ENCODE data around the gene PIP4K2A.

Gene PIP4K2A

DNA sequence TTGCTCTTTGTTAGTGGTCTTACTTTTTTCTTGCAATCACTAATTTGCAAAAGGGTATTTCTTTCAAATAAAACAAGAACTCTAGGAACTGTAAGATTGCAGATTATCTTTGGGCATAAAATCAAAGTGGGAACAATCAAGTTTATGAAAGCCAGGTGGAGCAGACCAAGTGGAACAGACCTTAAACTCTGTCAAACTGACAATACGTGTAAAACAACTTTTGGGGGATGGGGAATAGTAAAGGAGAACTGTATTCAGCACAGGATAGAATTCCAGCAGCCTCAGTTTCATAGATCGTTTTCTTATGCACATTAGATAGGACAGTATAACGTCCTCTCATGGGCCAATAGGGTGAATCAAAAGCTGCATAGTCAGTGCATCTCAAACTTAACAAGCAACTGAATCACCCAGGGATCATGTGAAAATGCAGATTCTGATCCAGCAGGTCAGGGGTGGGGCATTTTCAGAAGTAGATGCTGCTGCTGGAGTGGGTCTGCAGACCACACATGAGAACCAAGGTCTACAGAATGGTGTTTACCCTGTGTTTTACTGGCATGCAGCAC is 120.7 kb downstream of the PIP4K2A start:
- DNase-seq (ENCODE audit: low read depth) = no peak

DNA sequence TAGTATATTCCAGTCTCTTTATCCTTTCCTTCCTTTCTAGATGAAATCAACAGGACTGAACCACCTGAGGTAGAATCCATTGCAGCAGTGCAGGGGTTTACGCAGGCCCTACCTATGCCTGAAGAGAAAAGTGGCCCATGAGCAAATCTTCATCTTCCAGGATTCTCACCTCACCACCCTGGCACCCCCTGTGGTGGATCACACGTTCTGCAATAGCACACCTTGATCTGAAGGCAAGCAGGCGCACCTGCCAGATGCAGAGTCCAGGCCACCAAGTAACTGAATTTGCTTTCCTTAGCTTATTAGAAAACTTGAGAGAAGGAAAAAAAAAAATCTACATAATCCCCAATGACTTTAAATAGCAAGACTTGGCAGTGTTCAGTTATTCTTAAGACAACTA is 121.4 kb downstream of the PIP4K2A start:
- DNase-seq (ENCODE audit: low read depth) = no peak

DNA sequence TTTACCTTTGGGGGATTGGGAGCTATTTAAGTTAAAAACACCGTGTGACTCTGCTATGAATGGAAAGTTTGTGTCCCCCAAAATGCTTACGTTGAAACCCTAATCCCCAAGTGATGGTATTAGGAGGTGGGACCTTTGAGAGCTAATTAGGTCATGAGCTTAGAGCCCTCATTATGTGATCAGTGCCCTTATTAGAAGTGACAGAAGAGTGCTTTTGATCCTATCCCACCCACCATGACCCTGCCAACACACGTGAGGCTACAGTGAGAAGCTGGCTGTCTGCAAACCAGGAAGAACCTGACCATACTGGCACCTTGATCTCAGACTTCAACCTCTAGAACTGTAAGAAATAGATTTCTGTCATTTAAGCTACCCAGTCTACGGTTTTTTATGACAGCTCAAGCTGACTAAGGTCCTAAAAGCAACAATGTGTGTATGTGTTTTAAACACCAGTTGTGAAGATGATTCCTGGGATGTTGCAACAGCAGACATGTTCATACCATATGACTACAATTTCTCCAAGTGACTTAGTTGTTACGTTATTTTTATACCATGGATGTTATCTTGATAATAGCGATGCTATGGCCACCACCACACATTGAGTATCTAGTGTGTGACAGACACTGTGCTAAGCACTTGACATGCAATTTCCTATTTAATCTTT is 124.4 kb downstream of the PIP4K2A start:
- DNase-seq (ENCODE audit: low read depth) = no peak

DNA sequence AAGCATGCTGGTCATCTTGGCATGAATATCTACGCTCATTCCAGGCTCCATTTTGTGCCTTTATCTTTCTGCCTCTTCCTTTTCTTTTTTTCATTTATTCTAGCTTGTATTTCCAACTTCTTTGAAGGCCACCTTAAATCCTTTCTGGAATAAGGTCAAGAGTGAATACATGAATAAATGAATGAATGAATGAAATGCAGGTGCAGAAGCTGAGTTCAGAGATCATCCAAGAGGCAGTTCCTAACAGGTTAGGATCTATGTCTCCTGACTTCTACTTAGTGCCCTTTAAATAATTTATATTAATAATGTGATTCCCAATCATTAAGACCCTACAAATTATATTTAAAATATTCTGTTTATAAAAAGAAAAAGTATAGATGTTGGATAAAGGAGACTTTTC is 125.9 kb downstream of the PIP4K2A start:
- no peak for DNase-seq (ENCODE audit: low read depth)

DNA sequence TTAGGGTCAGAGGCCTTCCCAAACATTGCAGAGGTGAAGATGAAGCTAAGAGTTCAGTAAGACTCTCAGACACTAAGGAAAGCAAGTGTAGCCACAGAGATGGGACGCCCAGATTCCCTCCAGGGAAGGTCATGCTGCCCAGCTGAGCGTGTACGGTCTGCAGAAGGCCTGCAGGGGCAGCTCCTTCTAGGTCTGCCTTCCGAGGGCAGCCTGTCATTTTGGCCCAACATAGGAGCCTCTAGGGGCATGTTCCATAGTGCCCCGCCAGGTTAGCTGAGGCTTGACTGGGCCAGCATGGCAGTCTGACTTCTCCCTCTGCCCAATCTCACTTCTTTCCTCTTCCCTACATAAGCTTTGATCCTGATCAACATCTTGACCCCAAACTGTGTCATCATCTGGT is 130.7 kb downstream of the PIP4K2A start:
- no peak for DNase-seq (ENCODE audit: low read depth)

DNA sequence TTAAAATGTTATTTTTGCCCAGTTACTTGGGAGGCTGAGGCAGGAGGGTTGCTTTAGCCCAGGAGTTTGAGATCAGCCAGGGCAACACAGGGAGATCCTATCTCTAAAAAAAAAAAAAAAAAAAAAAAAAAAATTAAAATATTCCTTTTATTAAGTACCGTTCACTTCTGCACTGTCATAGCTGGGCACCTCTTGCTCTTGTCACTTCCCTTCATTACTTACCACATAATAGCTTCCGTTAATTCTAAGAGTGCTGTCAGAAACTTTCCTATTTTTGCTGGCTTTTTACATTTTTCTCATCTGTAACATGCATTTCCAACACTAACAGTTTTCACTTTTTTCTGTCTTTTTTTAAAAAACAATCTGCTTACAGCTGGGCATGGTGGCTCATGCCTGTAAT is 132.9 kb downstream of the PIP4K2A start:
- no peak for DNase-seq (ENCODE audit: low read depth)

DNA sequence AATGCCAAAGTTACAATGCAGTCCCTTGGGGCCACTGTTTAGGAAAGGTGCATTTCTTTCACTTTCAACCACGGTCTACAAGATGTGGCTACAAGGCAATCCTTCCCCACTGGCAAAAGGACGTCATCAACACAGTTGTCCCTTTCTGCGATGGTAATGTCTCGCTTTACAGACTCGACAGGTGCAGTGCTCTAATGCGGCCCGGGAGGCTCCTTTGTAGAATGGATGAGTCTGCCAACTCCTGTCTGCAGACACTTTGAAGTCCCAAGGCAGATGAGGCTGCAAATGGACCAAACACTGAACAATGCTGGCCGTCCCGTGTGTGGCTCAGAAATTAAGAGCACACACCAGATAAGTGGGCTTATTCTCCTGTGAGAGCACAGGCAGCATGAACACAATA is 133.7 kb downstream of the PIP4K2A start:
- DNase-seq (ENCODE audit: low read depth) = no peak

DNA sequence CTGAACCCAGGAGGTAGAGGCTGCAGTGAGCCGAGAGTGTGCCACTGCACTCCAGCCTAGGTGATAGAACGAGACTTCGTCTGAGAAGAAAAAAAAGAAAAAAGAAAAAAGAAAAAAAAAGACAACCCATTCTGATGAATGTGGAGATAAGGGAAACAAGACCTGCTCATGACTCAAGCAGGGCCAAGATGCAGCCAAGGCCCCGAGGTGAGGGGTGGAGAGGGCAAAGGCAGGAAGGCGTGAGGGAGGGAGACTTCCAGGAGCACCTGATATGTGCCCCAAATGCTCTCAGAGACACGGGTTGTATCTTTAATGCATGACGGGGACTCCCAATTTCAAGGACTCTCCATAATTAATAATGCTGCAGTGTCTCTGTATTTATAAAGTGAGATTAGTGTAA is 134.6 kb downstream of the PIP4K2A start:
- DNase-seq (ENCODE audit: low read depth) = no peak

DNA sequence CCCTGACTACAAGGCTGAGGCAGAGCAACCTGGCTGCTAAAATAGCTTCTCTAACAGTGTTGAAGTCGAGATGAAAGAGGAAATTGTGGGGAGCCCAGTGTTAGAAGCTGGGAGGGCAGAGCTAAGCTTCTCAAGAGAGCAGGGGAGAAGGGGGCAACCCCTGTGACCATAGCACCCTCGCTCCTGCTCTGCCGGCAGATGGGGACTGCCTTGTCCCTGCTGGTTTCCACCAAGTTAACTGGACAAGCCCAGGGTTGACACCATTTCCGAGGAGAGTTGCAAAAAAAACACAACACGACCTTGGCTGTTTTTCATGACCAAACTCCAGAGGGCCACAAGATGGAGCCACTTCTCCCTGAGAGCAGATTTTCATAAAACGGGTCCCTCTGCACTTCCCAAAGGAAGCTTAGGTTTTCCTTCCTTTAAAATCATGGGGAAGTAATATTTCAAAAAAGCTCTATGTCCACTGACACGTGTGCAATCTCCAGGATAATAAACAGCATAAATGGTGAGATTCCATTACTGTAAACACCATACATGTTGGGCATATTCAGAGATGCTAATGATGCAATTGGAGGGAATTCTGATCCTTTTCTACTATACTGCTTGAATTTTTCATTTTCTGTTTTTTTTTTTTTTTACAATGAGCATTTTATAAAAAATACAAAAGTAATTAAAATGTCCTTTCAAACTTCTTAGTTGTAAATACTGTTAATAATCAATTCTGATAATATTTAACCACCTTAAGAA is 140.4 kb downstream of the PIP4K2A start:
- DNase-seq (ENCODE audit: low read depth) = no peak

DNA sequence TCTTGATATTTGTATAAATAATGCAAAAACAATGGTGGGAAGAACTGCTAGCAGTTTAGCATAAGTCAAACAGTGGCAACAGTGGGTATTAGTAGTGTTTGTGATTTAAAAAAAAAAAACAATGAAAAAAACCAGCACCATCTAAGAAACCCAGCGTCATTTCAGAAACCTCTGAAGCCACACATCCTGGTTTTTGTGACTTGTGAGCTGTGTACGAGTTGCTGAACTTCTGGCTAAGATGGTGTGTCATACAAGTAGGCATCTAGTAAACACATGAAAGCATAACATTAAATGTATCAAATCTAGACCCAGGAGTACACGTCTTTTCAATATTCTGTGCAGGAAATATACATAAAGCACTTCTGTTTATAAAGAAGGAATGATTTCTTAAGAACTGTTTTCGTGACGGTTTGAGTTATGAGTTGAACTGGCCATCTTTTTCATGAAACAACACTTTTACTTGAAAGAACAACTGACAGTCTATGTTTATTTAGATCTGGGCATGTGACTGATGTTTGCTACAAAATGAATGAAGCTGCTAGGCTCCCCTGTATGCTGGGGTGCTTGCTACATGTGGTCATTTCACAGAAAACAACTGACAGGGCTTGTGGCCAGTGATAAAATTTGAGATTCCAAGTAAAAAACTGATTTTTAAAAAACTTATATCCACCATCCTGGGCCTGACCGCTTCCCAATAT is 143.5 kb downstream of the PIP4K2A start:
- DNase-seq (ENCODE audit: low read depth) = no peak

DNA sequence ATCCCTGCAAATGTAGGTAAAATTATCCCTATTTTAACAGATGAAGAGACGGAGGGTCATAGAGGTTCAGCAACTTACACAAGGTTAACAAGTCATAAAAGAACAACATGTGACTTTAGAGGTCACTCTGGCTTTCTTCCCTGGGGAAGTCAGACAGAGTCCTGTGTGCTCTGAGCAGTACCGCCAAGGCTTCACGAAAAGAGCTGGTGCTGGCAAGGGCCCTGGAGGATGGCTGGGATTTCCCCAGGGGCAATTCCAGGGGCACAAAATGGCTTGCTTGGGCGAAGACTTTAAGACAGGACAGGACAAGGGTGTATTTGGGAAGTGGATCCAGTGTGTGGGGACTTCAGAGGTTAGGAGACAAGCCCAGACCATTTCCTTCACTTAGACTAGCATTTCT is 144.1 kb downstream of the PIP4K2A start:
- no peak for DNase-seq (ENCODE audit: low read depth)

DNA sequence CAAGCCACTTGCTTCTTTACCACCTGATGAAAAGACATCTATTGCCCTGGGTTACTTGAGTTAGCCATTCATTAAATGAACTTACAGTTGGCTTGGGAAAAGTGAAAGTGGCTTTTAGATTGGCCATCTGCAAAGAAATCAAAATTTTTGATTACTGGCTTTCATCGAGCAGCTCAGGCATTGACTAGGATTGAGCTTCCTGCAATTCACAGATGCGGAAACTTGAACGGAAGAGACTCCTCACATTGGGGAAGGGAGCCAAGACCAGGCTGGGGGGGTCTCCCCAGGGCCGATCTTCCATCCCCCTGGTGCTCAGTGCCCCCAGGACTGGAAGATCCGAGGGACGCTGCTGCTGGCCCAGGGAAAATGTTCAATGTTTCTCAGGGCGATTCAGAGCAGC is 145.4 kb downstream of the PIP4K2A start:
- no peak for DNase-seq (ENCODE audit: low read depth)

DNA sequence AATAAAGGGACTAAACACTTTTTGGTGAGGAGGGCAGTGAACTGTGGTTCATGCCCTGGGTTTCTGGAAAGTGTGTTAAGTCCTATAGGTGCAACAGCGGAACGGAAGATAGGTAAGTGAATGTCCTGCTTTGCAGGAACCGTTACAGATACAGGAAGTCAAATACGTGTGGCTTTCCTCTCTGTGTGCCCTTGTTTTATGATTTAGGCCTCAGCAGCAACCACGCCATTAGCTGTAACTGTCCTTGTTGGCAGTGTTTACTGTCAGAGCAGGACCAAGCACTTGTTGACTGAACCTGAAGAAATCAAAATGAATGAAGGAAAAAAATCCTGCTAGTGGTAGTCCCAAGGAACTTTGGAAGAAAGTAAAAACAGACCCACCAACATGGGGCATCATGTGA is 150.3 kb downstream of the PIP4K2A start:
- DNase-seq (ENCODE audit: low read depth) = no peak

DNA sequence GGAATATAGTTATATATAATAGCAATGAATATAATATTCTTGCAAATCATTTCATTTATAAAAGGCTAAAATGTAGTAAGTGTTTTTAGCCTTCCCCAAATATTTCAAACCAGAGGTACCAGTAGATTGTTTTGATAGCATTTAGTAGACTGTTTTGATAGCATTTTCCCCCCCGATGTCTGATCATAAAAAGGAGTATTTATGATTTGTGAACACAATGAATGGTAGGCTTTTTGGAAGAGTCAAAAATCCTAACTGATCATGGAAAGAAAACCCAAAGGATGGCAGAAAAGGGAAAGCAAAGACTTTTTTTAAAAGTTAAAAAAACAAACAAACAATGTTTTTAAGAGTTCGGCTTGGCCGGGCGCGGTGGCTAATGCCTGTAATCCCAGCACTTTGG is 152.5 kb downstream of the PIP4K2A start:
- no peak for DNase-seq (ENCODE audit: low read depth)

DNA sequence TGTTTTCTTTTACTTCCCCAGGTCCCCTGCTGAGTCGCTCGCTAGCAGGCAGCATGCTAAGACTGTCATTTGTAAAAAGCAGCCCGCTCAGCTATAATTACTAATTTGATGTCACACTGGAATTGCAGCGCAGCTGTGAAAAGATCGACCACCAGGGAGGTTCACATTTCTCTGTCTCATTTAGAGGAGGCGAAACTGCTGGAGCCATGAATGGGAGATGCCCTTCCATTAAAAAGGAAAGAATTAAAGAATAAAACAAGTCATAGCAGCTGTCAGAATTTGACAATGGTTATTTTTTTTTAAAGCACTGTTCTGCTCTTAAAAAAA is 153.5 kb downstream of the PIP4K2A start:
- no peak for DNase-seq (ENCODE audit: low read depth)

DNA sequence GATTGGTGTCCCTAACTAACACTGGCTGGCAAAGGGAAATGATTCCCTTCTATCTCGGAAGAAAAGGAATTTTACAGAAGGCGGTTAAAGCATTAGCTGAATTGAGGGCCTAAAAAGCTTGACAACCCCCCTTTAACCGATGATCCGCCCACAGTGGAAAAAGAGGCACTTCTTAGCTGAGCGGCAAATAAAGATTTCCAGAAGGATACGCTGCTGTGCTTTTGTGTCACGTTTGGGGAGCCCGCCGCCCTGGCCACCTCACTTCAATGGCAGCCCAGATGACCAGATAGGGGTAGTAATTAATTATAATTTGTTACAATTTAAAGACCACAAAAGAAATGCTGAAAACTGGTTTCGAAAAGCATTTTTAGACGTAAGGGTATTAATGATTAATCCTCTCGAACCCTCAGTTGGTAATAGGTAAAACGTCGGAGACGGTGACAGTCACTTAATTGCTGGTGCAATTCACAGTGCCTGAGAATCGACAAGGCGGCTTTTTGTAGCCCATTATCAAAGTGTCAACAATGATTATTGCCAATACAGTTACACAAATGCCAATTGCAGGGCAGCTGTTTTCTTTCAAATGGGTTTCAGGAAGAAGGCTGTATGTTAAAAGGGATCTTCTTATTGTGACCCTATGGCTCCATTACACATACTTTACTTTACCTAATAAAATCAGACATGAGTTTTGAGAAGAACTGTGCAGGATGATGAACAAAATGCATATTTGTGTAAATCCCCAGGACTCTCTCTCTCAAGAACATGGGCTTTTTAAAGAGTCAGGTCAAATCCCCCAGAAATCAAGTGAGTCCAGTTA is 154.1 kb downstream of the PIP4K2A start:
- no peak for DNase-seq (ENCODE audit: low read depth)

DNA sequence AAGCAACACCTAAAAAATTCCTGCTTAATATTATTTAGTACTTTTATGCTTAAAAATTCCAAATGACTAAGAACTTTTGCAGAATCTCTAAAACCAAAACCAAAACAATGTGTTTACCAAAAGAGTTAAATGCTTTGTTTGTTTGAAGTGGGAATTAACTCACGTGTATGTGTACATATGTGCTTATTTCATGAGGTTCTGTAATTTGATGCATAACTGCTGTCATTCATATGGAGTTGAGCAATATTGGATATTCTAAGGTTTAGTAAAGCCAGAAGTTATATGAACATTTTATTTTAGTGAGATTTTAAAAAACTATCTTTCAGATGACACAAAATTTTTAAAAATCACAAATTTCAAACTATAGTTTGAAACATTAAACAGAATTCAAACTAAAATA is 157.1 kb downstream of the PIP4K2A start:
- no peak for DNase-seq (ENCODE audit: low read depth)

DNA sequence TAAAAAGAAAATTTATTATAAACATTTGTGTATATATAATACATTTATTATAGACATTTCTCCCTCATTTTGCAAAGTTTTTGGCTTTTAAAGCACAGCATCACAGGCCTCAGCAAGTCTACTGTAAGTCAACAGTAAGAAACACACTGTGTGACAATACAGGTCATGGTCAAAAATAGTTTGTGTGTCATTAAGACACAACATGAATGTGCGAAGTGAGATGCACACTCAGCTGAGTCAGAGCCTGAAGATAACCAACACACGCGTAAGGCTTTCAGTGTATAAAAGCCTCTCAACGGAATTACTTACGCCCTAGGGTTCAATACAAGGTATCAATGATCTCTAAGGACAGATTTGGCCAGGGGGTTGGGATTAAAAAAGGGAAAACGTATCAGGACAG is 157.6 kb downstream of the PIP4K2A start:
- DNase-seq (ENCODE audit: low read depth) = no peak

DNA sequence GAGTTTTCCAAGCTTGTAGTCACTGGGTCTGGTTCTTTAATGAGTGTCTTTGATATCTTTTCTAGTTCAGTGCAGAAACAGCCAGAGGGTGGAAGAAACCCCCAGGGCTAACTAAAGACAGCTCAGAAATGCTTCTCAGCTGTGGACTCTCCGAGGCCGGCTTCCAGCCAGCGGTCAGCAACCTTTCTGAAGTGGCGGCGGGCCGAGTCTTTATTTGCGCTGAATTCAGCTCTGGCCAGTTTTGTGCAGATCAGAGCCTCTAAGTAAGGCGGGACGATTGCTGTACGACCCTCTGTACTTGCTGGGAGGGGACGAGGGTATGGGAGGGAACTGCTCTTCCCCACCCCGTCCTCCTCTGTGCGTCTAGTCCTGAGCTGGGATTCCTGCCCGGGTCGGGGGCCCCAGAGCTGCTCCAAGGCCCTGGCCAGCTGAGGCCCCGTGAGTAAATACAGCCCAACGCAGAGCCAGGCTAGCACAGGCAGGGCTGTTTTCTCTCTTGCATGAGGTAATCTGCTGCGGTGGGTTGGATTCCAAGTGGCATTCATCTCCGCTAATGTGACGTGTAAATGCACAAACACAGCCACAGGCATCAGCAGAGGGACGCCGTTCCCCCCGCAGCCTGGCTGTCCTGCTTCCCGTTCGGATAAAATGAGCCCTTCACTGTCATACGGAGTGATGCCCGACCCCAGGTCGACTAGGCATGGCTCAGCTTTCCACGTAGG is 159.8 kb downstream of the PIP4K2A start:
- DNase-seq (ENCODE audit: low read depth) = no peak

DNA sequence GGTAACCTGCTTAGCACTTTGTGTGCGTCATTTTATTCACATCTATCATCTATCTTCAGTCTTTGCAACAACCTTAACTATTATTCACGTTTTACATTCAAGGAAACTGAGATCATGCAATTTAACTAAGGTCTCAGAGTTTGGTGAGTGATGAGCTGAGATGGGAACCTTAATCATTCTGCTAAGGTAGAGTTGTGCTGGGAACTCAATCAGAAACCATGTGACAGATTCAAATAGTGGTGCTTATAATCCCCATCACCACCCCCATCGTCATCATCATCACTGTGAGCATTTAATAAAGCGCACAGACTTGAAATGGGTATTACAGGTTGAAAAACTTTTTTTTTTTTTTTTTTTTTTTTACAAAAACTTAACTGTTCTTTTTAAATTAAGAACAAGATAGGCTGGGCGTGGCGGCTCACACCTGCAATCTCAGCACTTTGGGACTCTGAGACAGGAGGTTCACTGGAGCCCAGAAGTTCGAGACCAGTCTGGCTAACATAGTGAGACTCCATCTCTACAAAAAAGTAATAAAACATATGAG is 160.9 kb downstream of the PIP4K2A start:
- no peak for DNase-seq (ENCODE audit: low read depth)

DNA sequence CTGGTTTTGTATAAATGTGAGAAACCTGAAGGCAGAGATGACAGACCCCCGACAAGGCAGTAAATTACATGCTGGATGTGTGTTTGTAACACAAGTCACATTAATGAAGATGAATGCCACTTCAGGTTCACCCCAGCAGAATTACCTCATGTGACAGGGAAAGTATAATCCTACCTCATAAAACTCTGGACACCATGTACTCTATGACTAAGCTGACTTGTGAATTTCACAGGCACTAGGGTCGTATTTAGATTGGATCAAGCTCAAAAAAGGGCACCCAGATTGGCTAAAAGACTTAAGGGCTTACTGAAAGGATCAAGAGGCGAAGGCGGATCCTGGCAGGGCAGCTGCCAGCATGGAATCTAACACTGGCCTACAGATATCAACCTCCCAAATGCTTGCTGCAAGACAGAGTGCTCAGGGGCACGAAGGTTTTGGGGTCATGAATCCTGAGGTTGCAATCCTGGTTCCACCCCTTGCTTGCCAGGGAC is 161.4 kb downstream of the PIP4K2A start:
- no peak for DNase-seq (ENCODE audit: low read depth)
